Neural cell (in vitro differentiated cells): ENCODE data around the gene SKIC8. TPM values are rescaled to one million over a fixed set of nuclear protein-coding genes. Genes with fewer than 3 reads are reported as not detected.

Source experiments
- H2AFZ ChIP-seq: fragments of 200-600, 300-800 bp; sonication (generic), shearing (Covaris generic); 2 replicates; pipeline ENCODE4 v1.6.0; 2014; ENCODE audit warnings: low read depth, mild to moderate bottlenecking, antibody characterized with exemption, low read length, moderate library complexity
- H3F3A ChIP-seq: fragments of 200-600 bp; shearing (Covaris generic); 2 replicates; pipeline ENCODE4 v1.6.1; 2016; ENCODE audit warnings: mild to moderate bottlenecking, moderate library complexity, mixed read lengths, antibody characterized with exemption, low read length; ENCODE audit not compliant: insufficient read depth, poor library complexity, severe bottlenecking
- H3K27ac ChIP-seq: fragments of 200-600, 300-800 bp; sonication (generic), shearing (Covaris generic); 2 replicates; pipeline ENCODE4 v1.5.1; 2014; ENCODE audit warnings: mild to moderate bottlenecking, low read length, moderate library complexity
- H3K27me3 ChIP-seq: fragments of 300-800, 200-600 bp; sonication (generic), shearing (Covaris generic); 2 replicates; pipeline ENCODE4 v1.6.0; 2014; ENCODE audit warnings: mild to moderate bottlenecking, low read depth, low read length, moderate library complexity; ENCODE audit not compliant: insufficient read depth
- H3K36me3 ChIP-seq: fragments of 300-800, 200-600 bp; sonication (generic), shearing (Covaris generic); 2 replicates; pipeline ENCODE4 v1.5.1; 2014; ENCODE audit warnings: mild to moderate bottlenecking, antibody characterized with exemption, low read length, moderate library complexity; ENCODE audit not compliant: insufficient read depth
- H3K4me2 ChIP-seq: fragments of 300-800, 200-600 bp; sonication (generic), shearing (Covaris generic); 2 replicates; pipeline ENCODE4 v1.6.0; 2014; ENCODE audit warnings: mild to moderate bottlenecking, low read length
- H3K4me3 ChIP-seq: fragments of 300-800, 200-600 bp; sonication (generic), shearing (Covaris generic); 2 replicates; pipeline ENCODE4 v1.5.1; 2014; ENCODE audit warnings: mild to moderate bottlenecking, low read length, moderate library complexity
- H3K79me2 ChIP-seq: fragments of 200-600 bp; shearing (Covaris generic); replicated peaks from 2 replicates; pipeline ENCODE4 v1.6.0; 2014; ENCODE audit warnings: mild to moderate bottlenecking, low read length, moderate library complexity; ENCODE audit not compliant: insufficient read depth
- H3K9ac ChIP-seq: fragments of 300-800, 200-600 bp; sonication (generic), shearing (Covaris generic); 2 replicates; pipeline ENCODE4 v1.6.1; 2016; ENCODE audit warnings: mild to moderate bottlenecking, low read length, mixed read lengths
- H3K9me2 ChIP-seq: fragments of 200-600 bp; shearing (Covaris generic); 2 replicates; pipeline ENCODE4 v1.6.1; 2016; ENCODE audit warnings: mild to moderate bottlenecking, low read length, mixed read lengths; ENCODE audit not compliant: insufficient read depth
- H3K9me3 ChIP-seq: fragments of 200-600, 300-800 bp; sonication (generic), shearing (Covaris generic); 2 replicates; pipeline ENCODE4 v1.6.1; 2016; ENCODE audit warnings: mild to moderate bottlenecking, mixed run types, low read length, moderate library complexity, mixed read lengths
- H4K20me1 ChIP-seq: fragments of 200-600 bp; shearing (Covaris generic); 2 replicates; pipeline ENCODE4 v1.6.1; 2016; ENCODE audit warnings: mild to moderate bottlenecking, mixed run types; ENCODE audit not compliant: insufficient read depth
- EP300 ChIP-seq: fragments of 450-650 bp; conservative IDR thresholded peaks from 2 replicates; pipeline ENCODE4 v1.6.1; 2014; ENCODE audit warnings: antibody characterized with exemption, mild to moderate bottlenecking, moderate library complexity; ENCODE audit not compliant: poor library complexity, severe bottlenecking
- EZH2 ChIP-seq: fragments of 200-600, 300-800 bp; shearing (Covaris generic), sonication (generic); IDR thresholded peaks from 2 replicates; pipeline ENCODE4 v1.6.1; 2014; ENCODE audit warnings: antibody characterized with exemption, low read length, borderline replicate concordance, mild to moderate bottlenecking; ENCODE audit not compliant: insufficient read depth, poor library complexity, severe bottlenecking
- MXI1 ChIP-seq: fragments of 450-650 bp; conservative IDR thresholded peaks from 2 replicates; pipeline ENCODE4 v1.6.1; 2014; ENCODE audit warnings: antibody characterized with exemption, mild to moderate bottlenecking; ENCODE audit not compliant: poor library complexity, severe bottlenecking
- POLR2AphosphoS5 ChIP-seq: IDR thresholded peaks from 2 replicates; pipeline ENCODE4 v1.6.1; 2012
- RAD21 ChIP-seq: fragments of 450-650 bp; conservative IDR thresholded peaks from 2 replicates; pipeline ENCODE4 v1.6.1; 2014; ENCODE audit warnings: antibody characterized with exemption, mild to moderate bottlenecking, moderate library complexity
- SMC3 ChIP-seq: fragments of 450-650 bp; conservative IDR thresholded peaks from 2 replicates; pipeline ENCODE4 v1.6.1; 2014; ENCODE audit warnings: antibody characterized with exemption, mild to moderate bottlenecking, moderate library complexity; ENCODE audit not compliant: poor library complexity
- TAF1 ChIP-seq: IDR thresholded peaks from 2 replicates; pipeline ENCODE4 v1.6.1; 2012; ENCODE audit warnings: low read depth
- polyA plus RNA-seq: library from polyadenylated mRNA; depleted of rRNA; stranded (reverse); fragments of >200 nt; gene quantifications from 2 replicates; pipeline ENCODE4 v1.2.3, GENCODE V29; 2014
- TF ChIP-seq, protein P1 (sequence below): fragments of 450-650 bp; IDR thresholded peaks from 2 replicates; pipeline ENCODE4 v1.5.1; 2014; ENCODE audit warnings: antibody characterized with exemption, mild to moderate bottlenecking, moderate library complexity; ENCODE audit not compliant: poor library complexity, severe bottlenecking
- TF ChIP-seq, protein P2 (sequence below): IDR thresholded peaks from 2 replicates; pipeline ENCODE4 v1.6.1; 2012; ENCODE audit warnings: borderline replicate concordance

Gene SKIC8
- polyA plus RNA-seq, 1 donor from 2014 or later, result 170 TPM

DNA sequence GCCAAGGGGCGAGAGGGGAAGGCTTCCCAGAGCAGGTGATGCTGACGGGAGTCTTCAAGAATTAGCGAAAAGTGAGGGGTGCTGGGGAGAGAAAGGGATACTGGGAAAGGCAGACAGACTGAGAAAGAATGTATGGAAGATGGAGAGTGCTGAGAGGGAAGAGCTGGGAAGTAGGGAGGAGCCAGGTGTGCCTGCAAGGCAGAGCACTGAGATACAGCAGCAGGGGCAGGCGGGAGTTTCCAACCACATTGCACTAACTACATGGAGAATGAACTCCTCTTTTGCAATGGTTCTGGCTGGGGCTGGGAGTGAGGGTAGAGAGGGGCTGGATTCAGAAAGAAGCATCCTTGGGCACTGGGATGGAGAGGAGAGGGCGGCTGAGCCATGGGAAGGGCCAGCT, 24.7 kb upstream of the SKIC8 start:
- Histone ChIP-seq H3F3A (no peaks in the 10 kb centered on the region), H2AFZ (no peak overlapping the region), H3K9me2 (no peaks in the 10 kb centered on the region), H3K36me3 (no peaks in the 10 kb centered on the region), H3K9me3 (no peaks in the 10 kb centered on the region), H3K79me2 (no peaks in the 10 kb centered on the region), H3K27me3 (no peaks in the 10 kb centered on the region), H3K27ac (no peak overlapping the region), H3K9ac (no peak overlapping the region), H3K4me2 (no peak overlapping the region), H3K4me3 (no peak overlapping the region), H4K20me1 (no peaks in the 10 kb centered on the region)
- no peak for TF ChIP-seq POLR2AphosphoS5
- no peak for TF ChIP-seq MXI1
- TF ChIP-seq RAD21, result no peak
- TF ChIP-seq, protein P1, sequence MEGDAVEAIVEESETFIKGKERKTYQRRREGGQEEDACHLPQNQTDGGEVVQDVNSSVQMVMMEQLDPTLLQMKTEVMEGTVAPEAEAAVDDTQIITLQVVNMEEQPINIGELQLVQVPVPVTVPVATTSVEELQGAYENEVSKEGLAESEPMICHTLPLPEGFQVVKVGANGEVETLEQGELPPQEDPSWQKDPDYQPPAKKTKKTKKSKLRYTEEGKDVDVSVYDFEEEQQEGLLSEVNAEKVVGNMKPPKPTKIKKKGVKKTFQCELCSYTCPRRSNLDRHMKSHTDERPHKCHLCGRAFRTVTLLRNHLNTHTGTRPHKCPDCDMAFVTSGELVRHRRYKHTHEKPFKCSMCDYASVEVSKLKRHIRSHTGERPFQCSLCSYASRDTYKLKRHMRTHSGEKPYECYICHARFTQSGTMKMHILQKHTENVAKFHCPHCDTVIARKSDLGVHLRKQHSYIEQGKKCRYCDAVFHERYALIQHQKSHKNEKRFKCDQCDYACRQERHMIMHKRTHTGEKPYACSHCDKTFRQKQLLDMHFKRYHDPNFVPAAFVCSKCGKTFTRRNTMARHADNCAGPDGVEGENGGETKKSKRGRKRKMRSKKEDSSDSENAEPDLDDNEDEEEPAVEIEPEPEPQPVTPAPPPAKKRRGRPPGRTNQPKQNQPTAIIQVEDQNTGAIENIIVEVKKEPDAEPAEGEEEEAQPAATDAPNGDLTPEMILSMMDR, result no peak
- TF ChIP-seq TAF1, result no peak
- TF ChIP-seq EZH2, result no peak
- TF ChIP-seq, protein P2, sequence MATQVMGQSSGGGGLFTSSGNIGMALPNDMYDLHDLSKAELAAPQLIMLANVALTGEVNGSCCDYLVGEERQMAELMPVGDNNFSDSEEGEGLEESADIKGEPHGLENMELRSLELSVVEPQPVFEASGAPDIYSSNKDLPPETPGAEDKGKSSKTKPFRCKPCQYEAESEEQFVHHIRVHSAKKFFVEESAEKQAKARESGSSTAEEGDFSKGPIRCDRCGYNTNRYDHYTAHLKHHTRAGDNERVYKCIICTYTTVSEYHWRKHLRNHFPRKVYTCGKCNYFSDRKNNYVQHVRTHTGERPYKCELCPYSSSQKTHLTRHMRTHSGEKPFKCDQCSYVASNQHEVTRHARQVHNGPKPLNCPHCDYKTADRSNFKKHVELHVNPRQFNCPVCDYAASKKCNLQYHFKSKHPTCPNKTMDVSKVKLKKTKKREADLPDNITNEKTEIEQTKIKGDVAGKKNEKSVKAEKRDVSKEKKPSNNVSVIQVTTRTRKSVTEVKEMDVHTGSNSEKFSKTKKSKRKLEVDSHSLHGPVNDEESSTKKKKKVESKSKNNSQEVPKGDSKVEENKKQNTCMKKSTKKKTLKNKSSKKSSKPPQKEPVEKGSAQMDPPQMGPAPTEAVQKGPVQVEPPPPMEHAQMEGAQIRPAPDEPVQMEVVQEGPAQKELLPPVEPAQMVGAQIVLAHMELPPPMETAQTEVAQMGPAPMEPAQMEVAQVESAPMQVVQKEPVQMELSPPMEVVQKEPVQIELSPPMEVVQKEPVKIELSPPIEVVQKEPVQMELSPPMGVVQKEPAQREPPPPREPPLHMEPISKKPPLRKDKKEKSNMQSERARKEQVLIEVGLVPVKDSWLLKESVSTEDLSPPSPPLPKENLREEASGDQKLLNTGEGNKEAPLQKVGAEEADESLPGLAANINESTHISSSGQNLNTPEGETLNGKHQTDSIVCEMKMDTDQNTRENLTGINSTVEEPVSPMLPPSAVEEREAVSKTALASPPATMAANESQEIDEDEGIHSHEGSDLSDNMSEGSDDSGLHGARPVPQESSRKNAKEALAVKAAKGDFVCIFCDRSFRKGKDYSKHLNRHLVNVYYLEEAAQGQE, result no peak
- no peak for TF ChIP-seq EP300
- no peak for TF ChIP-seq SMC3

DNA sequence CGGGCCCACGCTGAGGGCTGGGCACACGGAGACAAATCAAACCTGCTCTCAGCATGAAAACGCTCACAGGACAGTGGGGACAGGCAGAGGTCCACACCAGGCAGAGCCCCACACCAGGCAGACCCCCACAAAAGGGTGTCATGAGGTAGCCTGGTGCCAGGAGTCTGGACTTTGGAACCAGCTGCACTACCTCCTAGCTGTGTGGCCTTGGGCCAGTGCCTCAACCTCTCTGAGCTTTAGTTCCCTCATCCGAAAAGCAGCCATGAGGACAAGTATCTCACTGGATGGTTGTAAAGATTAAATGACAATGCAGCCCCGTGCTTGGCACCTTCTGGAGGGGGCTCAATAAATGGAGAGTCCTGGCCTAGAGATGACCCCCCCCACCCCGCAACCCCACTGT, 24.3 kb upstream of the SKIC8 start:
- Histone ChIP-seq H3K4me2 (no peak overlapping the region), H4K20me1 (no peaks in the 10 kb centered on the region), H3F3A (no peaks in the 10 kb centered on the region), H3K36me3 (no peaks in the 10 kb centered on the region), H3K9me2 (no peaks in the 10 kb centered on the region), H2AFZ (no peak overlapping the region), H3K79me2 (no peaks in the 10 kb centered on the region), H3K9ac (no peak overlapping the region), H3K27ac (no peak overlapping the region), H3K27me3 (no peaks in the 10 kb centered on the region), H3K9me3 (no peaks in the 10 kb centered on the region), H3K4me3 (no peak overlapping the region)
- TF ChIP-seq MXI1 (no peak), POLR2AphosphoS5 (no peak), TAF1 (no peak), RAD21 (no peak), SMC3 (no peak), EZH2 (no peak), EP300 (no peak)
- TF ChIP-seq, protein P1, result no peak
- TF ChIP-seq, protein P2, result no peak
